NCI-H2227 (cell line): Measurements from ENCODE around the gene AKAP8L.

Experiments used
- DNase-seq: peaks from one replicate; lab custom pipeline; 2025; ENCODE audit not compliant: unreplicated experiment; lab: John Stamatoyannopoulos, UW

AKAP8L gene

DNA sequence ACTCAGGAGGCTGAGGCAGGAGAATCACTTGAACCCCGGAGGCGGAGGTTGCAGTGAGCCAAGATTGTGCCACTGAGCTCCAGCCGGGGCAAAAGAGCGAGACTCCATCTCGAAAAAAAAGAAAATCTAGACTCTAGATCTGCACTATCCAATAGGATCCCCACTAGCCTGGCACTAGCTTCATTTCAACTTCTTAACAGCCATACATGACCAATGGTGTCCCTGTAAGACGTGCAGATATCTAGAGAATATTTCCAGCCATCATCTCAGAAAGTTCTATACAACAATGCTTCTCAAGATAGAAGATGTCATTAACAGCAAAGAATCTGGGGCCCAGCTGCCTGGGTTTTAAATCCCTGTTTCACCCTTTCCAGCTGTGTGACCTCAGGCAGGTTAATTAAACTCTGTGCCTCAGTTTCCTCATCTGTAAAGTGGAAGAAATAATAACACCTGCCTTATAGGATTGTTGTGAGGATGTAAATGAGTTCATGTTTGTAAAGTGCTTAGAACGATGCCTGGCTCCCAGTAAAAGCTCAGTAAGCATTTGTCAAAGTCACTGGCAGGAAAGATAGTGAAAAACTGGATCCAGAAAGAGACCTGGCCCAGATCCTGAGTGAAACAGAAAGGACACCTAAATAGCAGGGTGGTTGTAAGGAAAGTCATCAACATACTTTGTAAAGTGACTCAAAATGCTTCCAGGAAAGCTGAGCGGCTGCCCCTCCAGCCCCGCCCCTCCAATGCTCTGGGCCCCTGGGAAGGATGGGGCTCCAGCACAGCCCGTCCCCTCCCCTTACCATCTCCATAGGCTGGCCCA lies 17.4 kb upstream of the AKAP8L start:
- no peak for DNase-seq

DNA sequence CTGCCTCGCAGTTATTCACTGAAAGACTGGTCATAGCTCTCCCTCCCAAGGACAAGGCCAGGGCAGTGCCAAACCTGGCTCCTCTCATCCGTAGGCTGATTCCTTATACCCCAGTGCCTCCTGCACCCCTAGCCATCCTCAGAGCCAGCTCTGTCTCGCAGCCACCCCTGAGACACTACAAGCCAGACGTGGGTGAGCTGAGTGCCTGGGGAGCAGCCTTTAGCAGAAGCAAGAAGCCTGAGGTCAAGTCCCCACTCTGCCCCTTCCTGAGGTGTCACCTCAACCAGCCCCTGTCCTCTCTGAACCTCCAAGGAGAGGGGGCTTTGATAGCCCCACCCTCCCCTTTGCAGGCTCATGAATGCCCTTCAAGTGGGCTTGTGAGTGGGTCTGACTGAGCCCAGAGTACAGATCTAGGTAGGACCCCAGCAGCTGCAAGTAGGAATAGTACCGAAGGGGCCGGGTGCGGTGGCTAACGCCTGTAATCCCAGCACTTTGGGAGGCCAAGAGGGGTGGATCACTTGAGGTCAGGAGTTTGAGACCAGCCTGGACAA lies 14.8 kb upstream of the AKAP8L start:
- DNase-seq: no peak

GRCh38 chr19:15432629-15433518 lies 14.1 kb upstream of the AKAP8L start:
- peak; percentile 91 for DNase-seq

DNA sequence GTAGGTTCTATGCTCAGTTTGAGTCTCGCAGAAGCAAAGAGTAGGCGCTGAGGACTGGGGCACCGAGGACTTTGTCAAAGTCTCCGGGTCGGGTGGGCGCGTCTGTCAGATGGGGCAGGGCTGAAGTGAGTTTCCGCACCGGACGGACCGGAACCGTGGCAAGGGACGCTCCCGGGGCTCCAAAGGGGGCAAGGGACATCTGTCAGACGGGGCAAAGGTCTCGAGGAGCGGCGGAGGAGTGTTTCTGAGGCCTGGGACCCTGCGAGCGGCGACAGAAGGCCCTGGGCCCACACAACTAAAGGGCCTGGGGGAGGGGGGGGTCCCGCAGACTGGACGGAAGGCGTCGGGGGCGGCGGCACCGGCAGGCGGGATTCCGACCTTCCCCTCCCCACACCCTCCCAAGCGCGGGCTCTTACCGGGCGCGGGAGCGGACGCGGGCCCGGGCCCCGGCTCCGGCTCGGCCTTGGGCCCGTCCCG lies 13.3 kb upstream of the AKAP8L start:
- DNase-seq: no peak

DNA sequence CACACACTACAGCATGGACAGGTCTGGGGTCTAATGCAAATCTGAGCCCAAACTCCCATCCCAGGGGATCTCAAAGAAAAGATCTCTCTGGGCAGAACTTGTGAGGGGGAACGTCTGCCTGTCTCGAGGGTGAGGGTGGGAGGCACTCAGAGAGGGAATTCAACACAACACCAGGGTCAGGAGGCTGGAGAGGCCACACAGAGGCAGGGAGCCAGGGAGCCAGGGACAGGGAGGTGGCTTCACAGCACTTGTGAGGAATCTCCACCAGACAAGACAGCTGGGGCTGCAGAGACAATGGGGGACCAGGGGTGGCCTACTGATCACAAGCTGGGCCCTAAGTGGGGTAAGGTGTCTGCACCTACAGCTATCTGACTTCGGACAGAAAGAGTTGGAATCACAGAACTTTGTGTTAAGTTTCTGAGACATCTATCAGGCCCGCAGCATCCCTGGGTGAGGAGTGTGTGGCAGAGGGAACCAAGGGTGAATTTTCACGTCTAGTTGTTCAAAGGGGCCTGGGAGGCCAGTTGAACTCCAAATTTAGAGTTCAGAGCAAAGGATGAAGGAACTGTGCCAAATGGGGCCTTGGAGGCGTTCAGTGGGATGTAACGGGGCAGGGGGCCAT lies 12.7 kb upstream of the AKAP8L start:
- no peak for DNase-seq

DNA sequence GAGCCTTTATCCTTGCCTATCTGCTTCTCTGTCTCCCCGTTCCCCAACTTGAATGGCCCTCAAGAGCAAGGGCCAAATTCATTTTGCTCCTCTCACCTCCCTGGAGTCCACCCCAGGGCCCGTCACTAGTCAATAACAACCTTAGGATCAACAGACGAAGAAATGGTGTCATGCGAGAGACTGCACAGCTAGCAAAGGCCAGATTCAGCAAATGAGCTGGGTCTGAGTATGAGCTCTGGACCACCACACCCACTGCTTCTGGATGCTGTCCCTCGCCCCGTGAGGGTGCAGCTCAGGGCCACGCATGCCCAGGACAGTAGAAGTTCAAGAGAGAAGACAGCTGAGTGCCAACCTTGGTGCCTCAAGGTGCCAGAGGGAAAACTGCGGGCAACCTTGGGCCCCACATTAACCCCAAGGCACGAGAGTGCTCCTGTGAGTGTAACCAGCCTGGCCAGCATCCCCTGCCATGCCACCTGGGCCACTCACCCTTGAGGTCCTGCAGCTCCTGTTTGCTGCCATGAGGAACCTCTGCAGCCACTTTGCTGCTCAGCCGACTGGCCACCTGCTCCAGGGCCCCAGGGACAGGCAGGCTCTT lies 11.8 kb upstream of the AKAP8L start:
- DNase-seq: no peak

DNA sequence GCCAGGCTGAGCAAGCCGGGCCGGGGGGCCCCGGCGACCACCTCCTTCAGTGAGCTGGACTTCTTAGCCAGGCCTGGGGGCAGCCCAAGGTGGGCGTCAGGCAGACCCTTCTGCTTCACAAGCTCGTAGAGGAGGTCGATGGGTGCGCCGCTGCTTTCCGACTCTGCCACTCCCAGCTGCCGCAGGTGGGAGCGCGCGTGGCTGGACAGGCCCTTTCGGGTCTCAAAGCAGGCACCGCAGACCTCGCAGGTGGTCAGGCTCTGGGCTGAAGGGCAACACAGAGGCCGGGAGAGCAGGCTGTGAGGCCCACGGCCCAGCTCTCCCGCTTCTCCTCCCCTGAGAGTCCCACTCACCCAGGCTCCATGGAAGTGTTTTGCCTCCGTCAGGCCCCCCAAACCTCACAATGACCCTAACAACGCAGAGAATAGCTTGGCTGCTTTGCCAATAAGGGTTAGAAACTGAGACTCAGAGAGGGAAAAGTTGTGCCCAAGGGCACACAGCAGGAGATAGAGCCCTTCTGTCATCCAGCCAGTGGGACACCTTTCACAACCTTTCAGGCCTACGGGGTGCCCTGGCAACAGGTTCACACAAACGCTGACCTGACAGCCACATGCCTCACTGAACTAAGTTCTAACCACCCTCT lies 11.2 kb upstream of the AKAP8L start:
- DNase-seq: no peak

- DNase-seq: no peak
These were observed 10.4 kb upstream of the AKAP8L start for GRCh38 chr19:15428956-15429824.

GRCh38 chr19:15427991-15428471 lies 9.2 kb upstream of the AKAP8L start:
- no peak for DNase-seq

GRCh38 chr19:15427350-15427700 lies 8.5 kb upstream of the AKAP8L start:
- DNase-seq: no peak

DNA sequence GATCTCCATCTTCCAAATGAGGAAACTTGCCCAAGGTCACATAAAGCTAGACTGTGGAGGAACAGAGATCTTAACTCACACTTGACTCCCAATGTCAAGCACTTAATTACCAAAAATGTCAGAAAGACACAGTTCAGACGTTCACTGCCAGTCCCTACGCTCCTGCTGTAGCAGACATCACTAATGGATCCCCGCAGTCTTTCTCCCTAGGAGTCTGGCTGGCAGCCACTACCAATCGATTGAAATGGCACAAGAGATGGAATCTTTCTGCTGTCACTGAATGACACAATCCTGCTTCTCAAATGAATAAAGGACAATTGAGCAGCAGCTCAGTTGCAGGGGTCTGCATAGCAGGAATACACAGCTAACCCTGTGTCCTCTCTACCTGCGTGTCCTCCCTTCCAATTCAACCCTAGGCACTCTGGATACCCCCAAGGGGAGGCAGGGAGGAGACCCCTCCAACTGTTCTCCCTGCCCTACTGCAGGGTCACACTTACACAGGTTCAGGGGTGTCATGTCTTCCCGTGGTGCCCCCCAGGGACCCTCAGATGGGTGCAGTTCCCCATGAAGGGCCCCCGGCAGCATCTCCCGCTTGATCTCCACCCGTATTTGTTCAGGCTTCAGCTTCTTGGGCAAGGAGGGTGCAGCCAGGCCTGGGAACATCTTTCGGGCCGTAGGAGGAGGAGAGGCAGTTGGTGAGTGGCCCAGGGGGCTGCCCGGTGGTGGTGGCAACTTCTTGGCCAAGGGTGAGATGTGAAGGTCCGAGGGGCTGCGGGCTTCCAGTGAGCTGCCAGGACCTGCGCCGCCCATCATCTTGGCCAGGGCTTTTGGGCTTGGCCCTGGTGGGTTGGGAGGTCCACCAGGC lies 7.9 kb upstream of the AKAP8L start:
- DNase-seq: peak; percentile 48

DNA sequence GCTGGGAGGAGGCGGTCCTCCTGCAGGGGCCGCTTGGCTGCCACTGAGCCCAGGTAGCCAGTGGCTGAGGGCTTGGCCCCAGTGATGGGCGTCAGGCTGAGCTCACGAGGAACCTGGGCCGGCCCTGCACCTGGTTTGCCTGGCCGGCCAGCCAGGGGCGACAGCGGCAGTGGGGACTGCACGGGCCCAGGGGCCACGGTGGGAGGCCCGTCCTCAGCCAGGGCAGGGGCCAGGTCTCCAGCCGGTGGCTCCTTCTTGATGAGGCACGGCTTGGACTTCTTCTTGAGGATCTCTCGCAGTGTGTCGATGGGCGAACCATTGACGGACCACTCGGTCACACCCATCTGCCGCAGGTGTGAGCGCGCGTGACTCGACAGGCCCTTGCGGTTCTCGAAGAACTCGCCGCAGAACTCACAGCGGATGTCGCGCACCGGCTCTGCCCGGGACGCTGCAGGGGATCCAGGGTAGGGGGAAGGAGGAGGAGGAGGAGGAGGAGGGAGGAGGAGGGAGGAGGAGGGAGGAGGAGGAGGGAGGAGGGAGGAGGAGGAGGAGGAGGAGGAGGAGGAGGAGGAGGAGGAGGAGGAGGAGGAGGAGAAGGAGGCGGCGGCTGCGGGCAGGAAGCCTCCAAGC lies 6.6 kb upstream of the AKAP8L start:
- no peak for DNase-seq

DNA sequence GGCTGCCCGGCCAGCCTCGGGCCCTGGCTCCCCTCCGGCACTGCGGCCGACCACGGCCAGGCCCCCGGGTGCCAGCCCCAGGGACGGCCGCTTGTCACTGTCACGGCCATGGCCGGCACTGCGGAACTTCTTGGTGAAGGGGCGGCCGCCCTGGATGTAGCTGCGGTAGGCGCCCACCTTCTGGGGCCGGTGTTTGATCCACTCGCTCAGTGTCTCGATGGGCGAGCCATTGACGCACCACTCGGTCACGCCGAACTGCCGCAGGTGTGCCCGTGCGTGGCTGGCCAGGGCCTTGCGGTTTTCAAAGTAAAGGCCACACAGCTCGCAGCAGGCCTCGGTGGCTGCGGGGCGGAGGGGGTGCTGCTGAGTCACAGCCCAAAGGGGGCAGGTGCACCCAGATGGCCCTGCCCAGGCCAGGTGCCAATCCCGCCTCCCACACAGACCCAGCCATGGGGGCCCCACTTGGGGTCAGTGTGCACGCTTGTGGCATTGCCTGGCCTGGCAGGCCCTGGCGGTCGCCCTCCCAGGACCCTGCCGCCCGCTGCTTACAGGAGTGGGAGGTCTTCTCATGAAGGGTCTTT lies 6.0 kb upstream of the AKAP8L start:
- no peak for DNase-seq

DNA sequence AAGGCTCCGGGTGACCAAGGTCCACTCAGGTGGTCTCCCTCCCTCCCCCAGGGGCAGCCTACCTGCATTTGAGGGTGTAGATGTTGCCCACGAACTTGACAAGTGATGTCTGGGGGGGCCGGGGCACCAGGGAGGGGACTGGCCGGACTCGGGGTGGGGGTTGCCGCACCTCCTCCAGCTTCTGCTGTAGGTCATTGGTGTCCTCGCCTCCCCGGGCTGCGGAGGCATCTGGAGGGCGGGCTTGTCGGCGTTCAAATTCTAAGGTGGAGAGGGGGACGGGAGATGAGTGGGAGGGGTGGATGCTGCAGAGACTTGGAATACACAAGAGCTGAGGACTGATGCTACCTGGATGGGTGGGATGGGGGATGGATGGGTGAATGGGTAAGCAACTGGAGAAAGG lies 5.3 kb upstream of the AKAP8L start:
- no peak for DNase-seq

- no peak for DNase-seq
These were observed 4.3 kb upstream of the AKAP8L start for GRCh38 chr19:15423130-15423529.

GRCh38 chr19:15422296-15423075 lies 3.7 kb upstream of the AKAP8L start:
- DNase-seq: no peak

DNA sequence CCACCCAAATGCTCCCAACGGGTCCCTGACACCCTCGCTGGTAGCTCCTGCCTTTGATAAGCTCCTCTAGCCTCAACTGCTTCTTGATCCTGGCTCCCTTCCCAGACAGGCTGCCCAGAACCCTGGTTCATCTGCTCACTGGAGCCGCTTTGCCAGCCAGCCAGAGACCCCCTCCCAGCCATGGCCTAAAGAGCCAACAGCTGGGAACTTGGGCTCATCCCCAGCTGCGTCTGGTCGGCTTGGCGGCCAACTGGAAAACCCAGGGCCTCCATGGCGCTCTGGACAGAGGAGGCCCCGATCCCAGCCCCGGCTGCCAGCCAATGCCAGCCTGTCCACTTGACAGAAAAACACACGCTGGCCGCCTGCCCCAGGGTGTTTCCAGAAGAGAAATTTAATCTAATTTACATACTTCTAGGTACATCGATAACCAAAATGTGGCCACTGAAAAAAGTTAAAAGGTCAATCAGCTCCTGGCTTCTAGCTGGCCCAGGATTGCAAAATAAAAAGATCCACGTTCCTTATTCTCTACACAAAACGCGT lies 3.0 kb upstream of the AKAP8L start:
- no peak for DNase-seq
